Measurements from ENCODE around the gene TPD52L2.
"Not testable (repeated sequence)": the region's sequence is repeated elsewhere in the genome, so short reads cannot be mapped to it uniquely, and the experiment has no call there.

The TPD52L2 gene

DNA sequence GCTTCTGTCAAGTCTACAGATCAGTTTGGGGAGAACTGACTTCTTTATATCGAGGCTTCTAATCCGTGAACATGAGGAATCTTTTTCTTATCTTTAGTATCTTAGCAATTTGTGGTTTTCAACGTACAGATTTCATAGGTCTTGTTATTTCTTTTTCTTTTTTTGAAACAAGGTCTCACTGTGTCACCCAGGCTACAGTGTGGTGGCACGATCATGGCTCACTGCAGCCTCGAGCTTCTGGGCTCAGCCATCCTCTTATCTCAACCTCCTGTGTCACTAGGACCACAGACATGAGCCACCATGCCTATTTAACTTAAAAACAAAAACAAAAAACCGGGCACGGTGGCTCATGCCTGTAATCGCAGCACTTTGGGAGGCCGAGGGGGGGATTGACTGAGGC, 59.2 kb downstream of the TPD52L2 start:
- peaks cover 5% of the 10 kb centered on the region for H3K36me3 ChIP-seq (ENCODE audit: control insufficient read depth, insufficient read depth, low read length)
- no peak overlapping the region for H3K9ac ChIP-seq (ENCODE audit: low read length)
- no peak overlapping the region for H3K4me3 ChIP-seq (ENCODE audit: low read length)
- no peaks in the 10 kb centered on the region for H3K9me3 ChIP-seq (ENCODE audit: control insufficient read depth, low read length)
- H3K4me1 ChIP-seq (ENCODE audit: control insufficient read depth, insufficient read depth, low read length), result no peaks in the 10 kb centered on the region
- no peaks in the 10 kb centered on the region for H3K27me3 ChIP-seq (ENCODE audit: control insufficient read depth, insufficient read depth, low read length)

DNA sequence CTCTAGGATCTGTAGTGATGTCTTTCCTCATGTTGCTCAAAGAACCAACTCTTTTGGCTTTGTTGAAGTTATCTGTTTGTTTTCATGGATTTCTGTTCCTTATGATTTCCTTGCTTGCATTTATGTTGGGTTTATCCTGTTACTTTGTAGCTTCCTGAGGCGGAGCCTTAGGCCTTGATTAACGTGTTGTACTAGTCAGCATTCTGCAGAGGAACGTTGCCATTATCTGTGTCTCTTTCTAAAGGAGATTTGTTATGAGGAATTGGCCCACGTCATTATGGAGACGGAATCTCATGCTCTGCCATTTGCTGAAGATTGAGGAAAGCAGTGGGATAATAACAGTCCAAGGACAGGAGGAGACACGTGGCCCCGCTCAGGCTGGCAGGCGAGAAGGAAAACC, 61.2 kb downstream of the TPD52L2 start:
- no peak overlapping the region for H3K4me3 ChIP-seq (ENCODE audit: low read length)
- H3K4me1 ChIP-seq (ENCODE audit: control insufficient read depth, insufficient read depth, low read length), result peaks cover 9% of the 10 kb centered on the region
- H3K27me3 ChIP-seq (ENCODE audit: control insufficient read depth, insufficient read depth, low read length), result no peaks in the 10 kb centered on the region
- H3K9ac ChIP-seq (ENCODE audit: low read length), result no peak overlapping the region
- no peaks in the 10 kb centered on the region for H3K9me3 ChIP-seq (ENCODE audit: control insufficient read depth, low read length)
- peaks cover 6% of the 10 kb centered on the region for H3K36me3 ChIP-seq (ENCODE audit: control insufficient read depth, insufficient read depth, low read length)

DNA sequence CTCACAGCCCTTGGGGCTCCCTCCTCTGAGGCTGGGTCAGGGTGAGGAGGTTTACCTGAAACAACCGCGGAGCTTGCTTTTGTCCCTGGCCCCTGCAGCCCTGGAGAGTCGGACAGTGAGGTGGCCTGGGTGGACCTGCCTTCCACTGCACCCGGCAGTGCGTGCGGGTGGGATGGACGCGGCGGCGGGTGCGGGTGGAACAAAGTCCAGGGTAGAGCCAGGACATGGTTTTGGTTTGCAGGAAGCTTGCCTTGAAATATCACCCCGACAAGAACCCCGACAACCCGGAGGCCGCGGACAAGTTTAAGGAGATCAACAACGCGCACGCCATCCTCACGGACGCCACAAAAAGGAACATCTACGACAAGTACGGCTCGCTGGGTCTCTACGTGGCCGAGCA, 64.0 kb downstream of the TPD52L2 start:
- H3K36me3 ChIP-seq (ENCODE audit: control insufficient read depth, insufficient read depth, low read length), result peaks cover 18% of the 10 kb centered on the region
- H3K4me3 ChIP-seq (ENCODE audit: low read length), result no peak overlapping the region
- no peaks in the 10 kb centered on the region for H3K9me3 ChIP-seq (ENCODE audit: control insufficient read depth, low read length)
- H3K9ac ChIP-seq (ENCODE audit: low read length), result no peak overlapping the region
- H3K4me1 ChIP-seq (ENCODE audit: control insufficient read depth, insufficient read depth, low read length), result peaks cover 10% of the 10 kb centered on the region
- H3K27me3 ChIP-seq (ENCODE audit: control insufficient read depth, insufficient read depth, low read length), result no peaks in the 10 kb centered on the region

DNA sequence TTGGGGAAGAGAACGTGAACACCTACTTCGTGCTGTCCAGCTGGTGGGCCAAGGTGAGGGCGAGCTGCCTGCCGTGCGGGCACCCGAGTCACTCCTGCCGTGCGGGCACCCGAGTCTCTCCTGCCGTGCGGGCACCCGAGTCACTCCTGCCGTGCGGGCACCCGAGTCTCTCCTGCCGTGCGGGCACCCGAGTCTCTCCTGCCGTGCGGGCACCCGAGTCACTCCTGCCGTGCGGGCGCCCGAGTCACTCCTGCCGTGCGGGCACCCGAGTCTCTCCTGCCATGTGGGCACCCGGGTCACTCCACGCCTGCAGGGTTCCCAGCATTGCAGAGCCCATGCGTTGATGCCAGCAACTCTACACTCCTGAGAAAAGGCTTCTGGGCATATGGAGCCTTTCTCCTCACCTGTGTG, 64.4 kb downstream of the TPD52L2 start:
- H3K27me3 ChIP-seq (ENCODE audit: control insufficient read depth, insufficient read depth, low read length); H3K9me3 ChIP-seq (ENCODE audit: control insufficient read depth, low read length); H3K4me3 ChIP-seq (ENCODE audit: low read length); H3K4me1 ChIP-seq (ENCODE audit: control insufficient read depth, insufficient read depth, low read length); H3K9ac ChIP-seq (ENCODE audit: low read length): not testable (repeated sequence)
- peaks cover 18% of the 10 kb centered on the region for H3K36me3 ChIP-seq (ENCODE audit: control insufficient read depth, insufficient read depth, low read length)

DNA sequence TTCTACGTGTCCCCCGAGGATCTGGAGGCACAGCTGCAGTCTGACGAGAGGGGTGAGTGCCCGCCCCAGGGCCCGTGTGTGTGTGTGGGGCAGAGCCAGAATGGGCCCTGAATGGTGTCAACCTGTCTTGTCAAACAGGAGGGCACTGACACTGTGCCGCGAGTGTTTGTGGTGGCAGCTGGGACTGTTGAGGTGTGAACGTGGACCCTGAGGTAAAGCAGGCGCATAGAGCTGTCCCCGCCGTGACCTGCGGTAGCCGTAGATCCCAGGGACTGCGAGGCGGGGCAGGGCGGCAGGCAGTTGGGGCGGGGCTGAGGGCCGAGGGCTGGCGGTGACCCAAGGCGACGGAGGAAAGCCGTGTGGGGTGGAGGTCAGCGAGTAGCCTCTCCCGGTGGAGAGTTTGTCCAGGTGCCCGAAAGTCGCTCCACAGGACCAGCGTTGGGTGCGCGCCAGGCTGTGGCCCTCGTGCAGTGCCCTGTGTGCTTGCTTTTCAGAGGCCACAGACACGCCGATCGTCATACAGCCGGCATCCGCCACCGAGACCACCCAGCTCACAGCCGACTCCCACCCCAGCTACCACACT, 66.0 kb downstream of the TPD52L2 start:
- Histone ChIP-seq H3K9ac (ENCODE audit: low read length) (no peak overlapping the region), H3K36me3 (ENCODE audit: control insufficient read depth, insufficient read depth, low read length) (peaks cover 18% of the 10 kb centered on the region)

DNA sequence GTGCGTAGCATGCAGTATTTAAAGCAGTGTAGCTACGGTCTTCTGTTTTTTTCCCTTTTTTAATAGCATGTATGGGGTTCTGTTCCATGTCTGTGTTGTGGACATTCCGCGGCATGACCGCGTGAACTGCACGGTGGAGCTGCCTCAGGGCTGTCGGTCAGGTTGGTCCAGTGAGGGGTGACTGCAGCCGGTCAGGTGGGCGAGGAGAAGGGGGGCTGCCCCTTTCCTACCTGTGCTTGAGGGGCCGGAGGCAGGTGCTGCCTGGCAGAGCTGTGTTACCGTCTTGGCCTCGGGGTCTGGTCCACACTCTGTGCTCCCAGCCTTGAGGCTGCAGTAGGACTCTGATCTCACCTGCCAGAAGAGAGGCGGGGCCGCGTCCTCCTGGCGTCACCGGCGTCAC, 66.7 kb downstream of the TPD52L2 start:
- Histone ChIP-seq H3K36me3 (ENCODE audit: control insufficient read depth, insufficient read depth, low read length) (peaks cover 18% of the 10 kb centered on the region), H3K9ac (ENCODE audit: low read length) (no peak overlapping the region), H3K4me1 (ENCODE audit: control insufficient read depth, insufficient read depth, low read length) (peaks cover 10% of the 10 kb centered on the region), H3K4me3 (ENCODE audit: low read length) (no peak overlapping the region), H3K27me3 (ENCODE audit: control insufficient read depth, insufficient read depth, low read length) (no peaks in the 10 kb centered on the region), H3K9me3 (ENCODE audit: control insufficient read depth, low read length) (no peaks in the 10 kb centered on the region)

More for the DNA sequence above, 66.0 kb downstream of the TPD52L2 start:
- Histone ChIP-seq H3K4me1 (ENCODE audit: control insufficient read depth, insufficient read depth, low read length) (peaks cover 10% of the 10 kb centered on the region), H3K27me3 (ENCODE audit: control insufficient read depth, insufficient read depth, low read length) (no peaks in the 10 kb centered on the region), H3K4me3 (ENCODE audit: low read length) (no peak overlapping the region), H3K9me3 (ENCODE audit: control insufficient read depth, low read length) (no peaks in the 10 kb centered on the region)

DNA sequence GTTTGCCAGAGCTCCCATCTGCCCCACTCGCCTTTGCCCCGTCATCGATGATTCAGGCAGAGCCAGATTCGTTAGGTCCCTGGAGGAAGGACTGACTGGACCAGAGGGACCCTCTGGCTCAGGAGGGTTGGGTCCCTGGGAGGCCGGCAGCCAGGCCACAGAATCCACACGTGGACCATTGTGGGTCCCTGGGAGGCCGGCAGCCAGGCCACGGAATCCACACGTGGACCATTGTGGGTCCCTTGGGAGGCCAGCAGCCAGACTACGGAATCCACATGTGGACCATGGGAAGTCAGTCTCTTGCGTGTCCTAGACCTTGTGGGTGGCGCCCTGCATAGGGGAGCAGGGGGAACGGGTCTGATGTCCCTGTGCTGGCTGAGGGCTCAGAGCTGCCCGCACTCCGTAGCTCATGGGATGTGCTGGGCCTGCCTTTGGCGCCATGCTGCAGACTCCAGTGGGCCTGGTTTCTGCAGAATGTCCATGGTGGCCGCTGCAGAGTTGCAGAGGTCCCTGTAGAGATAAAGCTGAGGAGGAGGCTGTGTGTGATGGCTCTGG, 67.6 kb downstream of the TPD52L2 start:
- Histone ChIP-seq H3K4me1 (ENCODE audit: control insufficient read depth, insufficient read depth, low read length) (peaks cover 10% of the 10 kb centered on the region), H3K9ac (ENCODE audit: low read length) (no peak overlapping the region), H3K9me3 (ENCODE audit: control insufficient read depth, low read length) (no peaks in the 10 kb centered on the region), H3K4me3 (ENCODE audit: low read length) (no peak overlapping the region), H3K27me3 (ENCODE audit: control insufficient read depth, insufficient read depth, low read length) (no peaks in the 10 kb centered on the region), H3K36me3 (ENCODE audit: control insufficient read depth, insufficient read depth, low read length) (peaks cover 18% of the 10 kb centered on the region)

DNA sequence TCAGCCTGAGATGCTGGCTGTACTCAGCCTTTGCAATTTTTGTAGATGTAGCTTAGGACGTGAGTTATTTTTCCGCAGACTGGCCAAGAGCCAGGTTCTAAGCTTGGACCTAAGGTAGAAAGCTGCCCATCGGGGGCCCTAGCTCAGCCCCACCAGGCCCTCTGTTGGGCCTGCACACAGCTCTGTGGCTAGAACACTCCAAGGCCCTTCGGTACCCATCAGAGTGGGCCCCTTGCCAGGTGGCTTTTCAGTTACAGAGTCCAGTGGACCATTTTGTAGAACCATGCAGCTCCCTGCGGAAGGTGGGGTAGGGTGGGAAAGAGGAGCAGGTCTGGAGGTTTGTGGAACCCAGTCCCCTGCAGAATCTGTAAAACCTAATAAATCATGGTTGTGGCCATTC, 68.6 kb downstream of the TPD52L2 start:
- no peaks in the 10 kb centered on the region for H3K27me3 ChIP-seq (ENCODE audit: control insufficient read depth, insufficient read depth, low read length)
- H3K9ac ChIP-seq (ENCODE audit: low read length), result no peak overlapping the region
- no peak overlapping the region for H3K4me3 ChIP-seq (ENCODE audit: low read length)
- peaks cover 13% of the 10 kb centered on the region for H3K36me3 ChIP-seq (ENCODE audit: control insufficient read depth, insufficient read depth, low read length)
- peaks cover 10% of the 10 kb centered on the region for H3K4me1 ChIP-seq (ENCODE audit: control insufficient read depth, insufficient read depth, low read length)
- no peaks in the 10 kb centered on the region for H3K9me3 ChIP-seq (ENCODE audit: control insufficient read depth, low read length)

DNA sequence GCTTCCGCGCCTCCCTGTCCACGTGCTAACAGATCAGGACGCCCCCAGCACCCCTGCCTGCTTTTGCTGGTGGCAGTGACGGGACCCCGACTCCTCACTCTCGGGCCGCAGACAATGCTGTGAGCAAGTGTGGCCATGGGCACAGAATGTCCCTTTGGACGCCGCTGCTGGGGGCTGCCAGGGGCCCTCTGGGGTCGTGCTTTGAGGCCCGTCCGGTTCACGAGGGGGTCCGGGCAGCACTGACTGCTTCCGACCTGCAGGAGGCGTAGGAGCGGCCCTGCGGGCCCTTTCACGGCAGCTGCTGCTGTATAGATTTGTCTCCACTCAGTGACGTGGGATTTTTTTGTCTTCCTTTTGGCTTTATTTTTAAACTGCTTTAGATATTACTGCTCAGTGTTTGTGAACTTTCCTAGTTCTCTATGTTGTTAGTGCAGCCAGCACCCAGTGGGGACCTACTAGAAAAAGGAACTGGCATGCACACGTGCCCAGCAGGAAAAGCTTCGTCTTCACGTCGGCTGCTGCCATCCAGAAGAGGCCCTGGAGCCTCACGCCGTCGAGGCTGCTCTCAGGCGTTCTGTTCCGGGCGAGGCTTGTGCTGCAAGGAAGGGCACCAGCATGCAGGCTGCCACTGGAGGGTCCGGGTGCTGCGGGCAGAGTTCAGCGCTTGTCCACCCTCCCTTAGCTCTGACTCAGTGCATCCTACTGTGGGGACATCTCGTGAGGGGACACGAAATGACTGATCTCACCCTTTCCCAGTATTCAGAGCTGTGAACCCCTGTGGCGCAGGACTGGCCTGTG, 69.4 kb downstream of the TPD52L2 start:
- Histone ChIP-seq H3K4me1 (ENCODE audit: control insufficient read depth, insufficient read depth, low read length) (peaks cover 10% of the 10 kb centered on the region), H3K4me3 (ENCODE audit: low read length) (no peak overlapping the region), H3K36me3 (ENCODE audit: control insufficient read depth, insufficient read depth, low read length) (peaks cover 13% of the 10 kb centered on the region), H3K9me3 (ENCODE audit: control insufficient read depth, low read length) (no peaks in the 10 kb centered on the region), H3K27me3 (ENCODE audit: control insufficient read depth, insufficient read depth, low read length) (no peaks in the 10 kb centered on the region), H3K9ac (ENCODE audit: low read length) (no peak overlapping the region)

DNA sequence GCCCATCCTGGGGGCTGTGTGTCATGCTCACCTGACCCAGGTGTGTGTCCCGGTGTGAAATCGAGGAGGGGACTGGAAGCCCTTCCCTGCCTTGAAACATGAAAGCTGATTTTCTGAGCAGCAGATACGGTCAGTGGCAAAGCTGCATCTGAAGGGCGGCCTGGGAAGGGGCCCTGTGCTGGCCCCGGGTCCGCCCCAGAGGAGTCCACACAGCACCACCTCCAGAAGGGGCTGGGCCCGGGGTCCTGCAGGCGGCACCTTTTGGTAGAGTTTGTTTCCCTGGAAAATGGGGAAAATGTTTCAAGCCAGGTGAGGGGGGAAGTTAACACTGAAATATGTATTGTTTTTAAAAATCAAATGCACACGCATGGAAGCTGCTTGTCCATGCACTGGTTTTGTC, 70.4 kb downstream of the TPD52L2 start:
- H3K4me1 ChIP-seq (ENCODE audit: control insufficient read depth, insufficient read depth, low read length), result peaks cover 9% of the 10 kb centered on the region
- no peaks in the 10 kb centered on the region for H3K9me3 ChIP-seq (ENCODE audit: control insufficient read depth, low read length)
- H3K4me3 ChIP-seq (ENCODE audit: low read length), result no peak overlapping the region
- no peak overlapping the region for H3K9ac ChIP-seq (ENCODE audit: low read length)
- peaks cover 13% of the 10 kb centered on the region for H3K36me3 ChIP-seq (ENCODE audit: control insufficient read depth, insufficient read depth, low read length)
- no peaks in the 10 kb centered on the region for H3K27me3 ChIP-seq (ENCODE audit: control insufficient read depth, insufficient read depth, low read length)

DNA sequence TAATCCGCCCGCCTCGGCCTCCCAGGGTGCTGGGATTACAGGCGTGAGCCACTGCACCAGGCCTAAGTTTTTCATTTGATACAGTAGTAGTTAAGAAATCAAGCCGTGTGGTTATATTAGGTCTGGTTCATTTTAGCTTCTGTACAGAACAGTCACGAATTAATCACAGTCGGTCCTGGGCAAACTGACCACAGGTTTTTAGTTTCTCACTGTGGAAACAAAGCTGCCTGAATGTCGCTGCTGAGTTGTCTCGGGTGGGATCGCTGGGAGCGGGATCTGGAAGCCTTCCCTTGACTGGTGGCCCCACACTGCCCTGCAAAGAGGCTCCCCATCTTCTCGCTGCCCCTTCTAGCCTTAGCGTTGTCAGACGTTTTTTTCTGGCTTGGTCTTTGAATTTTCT, 72.5 kb downstream of the TPD52L2 start:
- no peaks in the 10 kb centered on the region for H3K27me3 ChIP-seq (ENCODE audit: control insufficient read depth, insufficient read depth, low read length)
- H3K9me3 ChIP-seq (ENCODE audit: control insufficient read depth, low read length), result no peaks in the 10 kb centered on the region
- no peaks in the 10 kb centered on the region for H3K36me3 ChIP-seq (ENCODE audit: control insufficient read depth, insufficient read depth, low read length)
- no peaks in the 10 kb centered on the region for H3K4me1 ChIP-seq (ENCODE audit: control insufficient read depth, insufficient read depth, low read length)
- H3K9ac ChIP-seq (ENCODE audit: low read length), result no peak overlapping the region
- no peak overlapping the region for H3K4me3 ChIP-seq (ENCODE audit: low read length)

DNA sequence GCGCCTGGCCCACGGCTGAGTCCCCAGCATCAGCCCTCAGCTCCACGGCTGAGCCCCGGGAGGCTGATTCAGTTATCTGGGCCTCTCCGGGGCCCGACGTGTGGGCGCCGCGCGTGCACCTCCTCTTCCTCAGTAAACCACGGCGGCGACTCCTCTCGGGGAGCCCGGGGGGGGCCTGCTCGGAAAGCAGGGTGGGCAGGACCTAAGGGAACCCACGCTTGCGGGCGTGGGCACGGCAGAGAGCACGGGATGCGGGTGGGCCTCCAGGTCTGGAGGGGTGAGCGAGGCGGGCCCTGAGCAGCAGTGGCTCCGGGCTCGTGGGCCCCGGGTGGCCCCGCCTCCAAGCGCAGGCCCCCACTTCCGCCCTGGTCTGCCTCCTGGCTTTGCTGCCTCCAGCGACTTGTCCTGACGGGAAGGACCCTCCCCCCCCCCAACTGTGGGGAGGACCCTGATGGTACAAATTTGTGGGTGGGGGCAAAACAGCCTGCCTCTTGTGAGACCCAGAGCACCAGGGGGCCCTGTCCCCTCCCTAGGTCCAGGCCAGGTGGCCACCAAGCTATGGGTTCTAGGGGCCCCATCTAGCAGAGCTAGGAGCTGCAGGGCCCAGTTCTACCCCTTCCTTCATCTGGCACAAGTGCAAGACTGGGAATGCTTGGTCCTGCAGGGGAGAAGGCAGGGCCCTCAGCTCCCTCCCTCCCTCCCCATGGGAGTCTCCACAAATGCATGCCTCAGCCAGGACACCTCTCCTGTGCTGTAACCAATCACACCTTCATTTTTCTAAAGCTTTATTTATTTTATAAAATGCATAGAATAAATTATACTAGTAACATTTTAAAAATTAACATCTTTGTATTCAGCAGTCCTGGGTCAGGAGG, 74.2 kb downstream of the TPD52L2 start:
- Histone ChIP-seq H3K4me3 (ENCODE audit: low read length) (no peak overlapping the region), H3K9ac (ENCODE audit: low read length) (no peak overlapping the region), H3K9me3 (ENCODE audit: control insufficient read depth, low read length) (no peaks in the 10 kb centered on the region), H3K27me3 (ENCODE audit: control insufficient read depth, insufficient read depth, low read length) (no peaks in the 10 kb centered on the region), H3K4me1 (ENCODE audit: control insufficient read depth, insufficient read depth, low read length) (no peaks in the 10 kb centered on the region), H3K36me3 (ENCODE audit: control insufficient read depth, insufficient read depth, low read length) (peaks cover 4% of the 10 kb centered on the region)
